Measurements from ENCODE around the gene RAB31. TPM values are rescaled to one million over a fixed set of nuclear protein-coding genes. Genes with fewer than 3 reads are reported as not detected.

The RAB31 gene
- total RNA-seq, 4 donors from 2014 or later = 17.4 to 76.0 (median 45.0) TPM

DNA sequence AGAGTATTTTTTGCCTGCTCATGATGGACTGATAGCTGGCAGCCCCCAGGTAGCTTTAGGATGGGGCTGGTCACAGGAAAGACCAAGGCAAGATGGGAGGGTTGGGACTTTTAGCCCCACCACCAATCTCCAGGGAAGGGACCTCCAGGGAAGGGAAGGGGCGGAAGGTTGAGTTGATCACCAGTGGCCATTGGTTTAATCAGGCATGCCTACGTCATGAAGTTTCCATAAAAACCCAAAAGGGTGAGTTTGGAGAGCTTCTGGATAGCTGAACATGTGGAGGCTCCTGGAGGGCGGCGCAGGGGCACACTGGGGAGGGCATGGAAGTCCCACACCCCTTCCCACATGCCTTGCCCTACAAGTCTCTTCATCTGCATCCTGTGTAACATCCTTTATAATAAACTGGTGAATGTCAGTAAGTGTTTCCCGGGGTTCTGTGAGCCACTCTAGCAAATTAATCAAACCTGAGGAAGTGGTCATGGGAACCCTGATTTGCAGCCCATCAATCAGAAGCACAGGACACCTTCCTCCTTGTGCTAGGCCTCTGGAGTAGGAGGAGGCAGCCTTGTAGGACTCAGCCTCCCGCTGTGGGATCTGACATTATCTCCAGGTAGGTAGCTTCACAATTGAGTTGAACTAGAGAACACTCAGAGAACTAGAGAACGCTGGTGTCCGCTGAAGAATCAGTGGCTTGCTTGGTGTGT is 30.3 kb downstream of the RAB31 start:
- no peak for TF ChIP-seq POLR2A (IDR thresholded peaks at IDR 0.05)
- TF ChIP-seq, protein P1, sequence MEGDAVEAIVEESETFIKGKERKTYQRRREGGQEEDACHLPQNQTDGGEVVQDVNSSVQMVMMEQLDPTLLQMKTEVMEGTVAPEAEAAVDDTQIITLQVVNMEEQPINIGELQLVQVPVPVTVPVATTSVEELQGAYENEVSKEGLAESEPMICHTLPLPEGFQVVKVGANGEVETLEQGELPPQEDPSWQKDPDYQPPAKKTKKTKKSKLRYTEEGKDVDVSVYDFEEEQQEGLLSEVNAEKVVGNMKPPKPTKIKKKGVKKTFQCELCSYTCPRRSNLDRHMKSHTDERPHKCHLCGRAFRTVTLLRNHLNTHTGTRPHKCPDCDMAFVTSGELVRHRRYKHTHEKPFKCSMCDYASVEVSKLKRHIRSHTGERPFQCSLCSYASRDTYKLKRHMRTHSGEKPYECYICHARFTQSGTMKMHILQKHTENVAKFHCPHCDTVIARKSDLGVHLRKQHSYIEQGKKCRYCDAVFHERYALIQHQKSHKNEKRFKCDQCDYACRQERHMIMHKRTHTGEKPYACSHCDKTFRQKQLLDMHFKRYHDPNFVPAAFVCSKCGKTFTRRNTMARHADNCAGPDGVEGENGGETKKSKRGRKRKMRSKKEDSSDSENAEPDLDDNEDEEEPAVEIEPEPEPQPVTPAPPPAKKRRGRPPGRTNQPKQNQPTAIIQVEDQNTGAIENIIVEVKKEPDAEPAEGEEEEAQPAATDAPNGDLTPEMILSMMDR (IDR thresholded peaks at IDR 0.05) = no peak
- H3K4me3 ChIP-seq = no peak overlapping the region
- WGBS, 2 donors = 85 to 95% methylated on average over 7 to 8 of the region's 8 CpGs
- no peak overlapping the region for H3K27ac ChIP-seq
- H3K27me3 ChIP-seq = no peaks in the 10 kb centered on the region
- intact Hi-C loops (cut with DNase I) = no loop called here
- peaks cover 7 to 64% (median 28%) of the 10 kb centered on the region in 3 donors for H3K4me1 ChIP-seq
- no peak for DNase-seq
- H3K36me3 ChIP-seq = peaks cover 0 to 4% (median 0%) of the 10 kb centered on the region in 3 donors
- no peaks in the 10 kb centered on the region for H3K9me3 ChIP-seq

DNA sequence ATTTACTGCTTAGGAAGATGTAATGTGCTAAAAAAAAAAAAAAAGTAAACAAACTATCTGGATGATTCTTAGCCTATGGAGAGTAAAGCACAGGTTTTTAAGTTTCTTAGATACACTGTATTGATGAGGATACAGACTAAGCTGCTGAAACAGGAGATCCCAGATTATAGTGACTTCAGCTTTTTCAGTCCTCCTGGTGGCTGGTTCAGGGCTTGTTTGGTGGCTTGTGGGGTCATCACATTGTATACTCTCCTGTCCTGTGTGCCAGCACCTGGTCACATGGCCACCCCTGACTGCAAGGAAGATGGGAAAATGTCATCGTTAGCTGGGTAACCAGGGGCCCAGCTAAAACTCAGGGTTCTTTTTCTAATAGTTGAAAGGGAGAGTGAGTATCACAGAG is 31.4 kb downstream of the RAB31 start:
- H3K4me3 ChIP-seq = no peak overlapping the region
- peaks cover 0 to 3% (median 0%) of the 10 kb centered on the region in 3 donors for H3K36me3 ChIP-seq
- DNase-seq = no peak
- WGBS, 2 donors = 90 to 100% methylated on average over 1 of the region's 1 CpG
- no peaks in the 10 kb centered on the region for H3K27me3 ChIP-seq
- intact Hi-C loops (cut with DNase I) = no loop called here
- H3K9me3 ChIP-seq = no peaks in the 10 kb centered on the region
- TF ChIP-seq, protein P1 (IDR thresholded peaks at IDR 0.05) = peak in 1 of 6 experiments; percentile 12
- no peak for TF ChIP-seq POLR2A (IDR thresholded peaks at IDR 0.05)
- H3K27ac ChIP-seq = peak overlapping the region; percentile 26 to 51 (median 42)
- H3K4me1 ChIP-seq = peaks cover 11 to 61% (median 30%) of the 10 kb centered on the region in 3 donors

DNA sequence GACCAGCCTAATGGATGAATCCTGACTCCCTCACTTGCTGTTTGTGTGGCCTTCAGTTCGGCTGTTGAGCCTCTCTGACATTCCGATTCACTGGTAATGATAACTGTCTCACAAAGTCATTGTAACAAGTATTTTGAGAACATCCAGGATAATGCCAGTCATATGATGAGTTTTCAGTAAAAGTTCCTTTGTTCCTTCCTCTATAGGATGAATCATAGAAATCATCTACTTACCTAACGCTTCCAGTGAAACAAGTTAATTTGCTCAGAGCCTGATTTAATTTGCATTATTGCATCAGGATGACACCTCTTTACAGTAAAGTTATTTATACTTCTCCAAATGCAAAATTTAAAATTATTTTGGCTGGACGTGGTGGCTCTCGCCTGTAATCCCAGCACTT is 32.0 kb downstream of the RAB31 start:
- H3K27me3 ChIP-seq = no peaks in the 10 kb centered on the region
- no peak overlapping the region for H3K4me3 ChIP-seq
- TF ChIP-seq POLR2A (IDR thresholded peaks at IDR 0.05) = no peak
- TF ChIP-seq, protein P1 (IDR thresholded peaks at IDR 0.05) = no peak
- peak overlapping the region; percentile 42 to 66 (median 48) for H3K27ac ChIP-seq
- intact Hi-C loops (cut with DNase I) = no loop called here
- H3K36me3 ChIP-seq = peaks cover 0 to 3% (median 0%) of the 10 kb centered on the region in 3 donors
- no peak for DNase-seq
- H3K9me3 ChIP-seq = no peaks in the 10 kb centered on the region
- 42 to 51% methylated on average over 5 of the region's 5 CpGs for WGBS, 2 donors
- H3K4me1 ChIP-seq = peaks cover 11 to 58% (median 30%) of the 10 kb centered on the region in 3 donors

DNA sequence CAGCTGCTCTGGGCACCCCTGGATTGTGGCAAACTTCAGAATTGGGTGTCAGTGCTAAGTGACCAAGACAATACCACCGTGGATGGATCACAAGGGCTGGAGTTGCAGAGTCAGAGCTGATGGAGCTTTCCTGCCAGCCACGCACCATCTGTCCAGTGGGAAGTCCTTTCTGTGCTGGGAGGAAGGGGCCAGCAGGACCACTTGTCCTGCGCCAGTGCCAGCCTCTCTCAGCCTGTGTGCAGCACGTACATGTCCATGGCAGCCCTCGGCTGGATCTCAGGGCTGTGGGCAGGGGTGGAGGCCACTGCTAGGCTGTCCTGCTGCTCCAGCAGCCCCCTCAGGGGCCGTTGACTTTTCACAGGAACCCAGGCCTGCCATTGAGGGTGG is 33.3 kb downstream of the RAB31 start:
- intact Hi-C loops (cut with DNase I) = no loop called here
- no peak for TF ChIP-seq POLR2A (IDR thresholded peaks at IDR 0.05)
- H3K4me3 ChIP-seq = no peak overlapping the region
- H3K27ac ChIP-seq = peak overlapping the region; percentile 31 to 75 (median 72)
- 74 to 83% methylated on average over 4 to 5 of the region's 6 CpGs for WGBS, 2 donors
- H3K9me3 ChIP-seq = no peaks in the 10 kb centered on the region
- peaks cover 11 to 58% (median 30%) of the 10 kb centered on the region in 3 donors for H3K4me1 ChIP-seq
- H3K36me3 ChIP-seq = no peaks in the 10 kb centered on the region
- no peaks in the 10 kb centered on the region for H3K27me3 ChIP-seq
- no peak for DNase-seq

DNA sequence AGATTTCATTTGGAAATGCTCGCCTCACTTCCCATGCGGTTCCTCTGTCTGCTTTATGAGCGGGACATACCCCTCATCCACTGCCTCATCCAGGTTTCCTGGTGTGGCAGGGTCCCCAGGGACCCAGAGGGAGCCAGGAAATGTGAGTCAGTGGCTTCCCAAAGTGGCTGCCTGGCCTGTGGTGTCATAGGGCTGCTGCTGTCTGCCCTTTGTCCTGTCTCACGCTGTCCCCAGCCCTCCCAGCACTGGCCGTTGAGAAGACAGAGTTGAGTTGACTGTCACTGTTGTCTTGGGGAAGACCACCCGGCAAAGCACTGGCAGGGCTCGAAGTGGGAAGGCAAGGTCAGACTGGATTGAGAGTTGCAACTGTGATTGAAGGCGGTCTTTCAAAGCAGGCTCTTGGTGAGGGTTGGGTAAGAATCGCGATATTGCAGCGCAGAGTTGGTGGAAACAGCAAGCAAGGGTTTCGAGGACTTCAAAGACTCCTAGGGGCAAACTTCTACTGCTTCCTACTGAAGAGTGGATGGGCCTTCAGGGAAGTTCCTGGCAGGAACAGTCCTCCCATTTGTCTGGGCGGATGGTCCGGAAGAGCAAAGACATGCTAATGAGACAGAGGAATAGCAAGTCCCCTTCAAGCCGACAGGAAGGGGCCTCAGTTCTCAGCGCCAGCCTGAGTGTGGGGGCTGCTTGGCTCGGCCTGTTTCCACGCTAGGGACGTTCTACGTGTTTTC is 33.9 kb downstream of the RAB31 start:
- Histone ChIP-seq H3K27ac (peak overlapping the region; percentile 71 to 83 (median 74)), H3K4me3 (peak overlapping the region in 2 of 4 donors; percentile 4 to 16), H3K9me3 (no peaks in the 10 kb centered on the region), H3K4me1 (peaks cover 11 to 57% (median 30%) of the 10 kb centered on the region in 3 donors), H3K36me3 (no peaks in the 10 kb centered on the region), H3K27me3 (no peaks in the 10 kb centered on the region)
- intact Hi-C loops (cut with DNase I) = no loop called here
- 65 to 81% methylated on average over 13 to 18 of the region's 20 CpGs for WGBS, 2 donors
- no peak for DNase-seq
- no peak for TF ChIP-seq POLR2A (IDR thresholded peaks at IDR 0.05)
- TF ChIP-seq, protein P1 (IDR thresholded peaks at IDR 0.05) = no peak
